WTC11 (cell line): Measurements from ENCODE around the gene PSMG4. TPM values are rescaled to one million over a fixed set of nuclear protein-coding genes. Genes with fewer than 3 reads are reported as not detected.

ENCODE experiments used
- ESRRA ChIP-seq: sonication (generic); formaldehyde crosslinking; IDR thresholded peaks from 2 replicates; pipeline ENCODE4 v1.8.1; 2022; ENCODE audit warnings: mild to moderate bottlenecking, missing genetic modification reagents, borderline replicate concordance
- ETV6 ChIP-seq: sonication (generic); formaldehyde crosslinking; IDR thresholded peaks from 2 replicates; pipeline ENCODE4 v1.8.1; 2022; ENCODE audit warnings: mild to moderate bottlenecking, missing genetic modification reagents
- GRHL2 ChIP-seq: fragments of 250-450 bp; sonication (Bioruptor Pico); IDR thresholded peaks from 2 replicates; pipeline ENCODE4 v1.8.0; 2022; ENCODE audit warnings: mild to moderate bottlenecking, moderate library complexity; ENCODE audit not compliant: insufficient replicate concordance, severe bottlenecking
- JUN ChIP-seq: sonication (generic); formaldehyde crosslinking; IDR thresholded peaks from 2 replicates; pipeline ENCODE4 v1.8.0; 2023; ENCODE audit warnings: mild to moderate bottlenecking, missing genetic modification reagents
- NR1H2 ChIP-seq: sonication (generic); formaldehyde crosslinking; IDR thresholded peaks from 2 replicates; pipeline ENCODE4 v1.9.0; 2021; ENCODE audit warnings: mild to moderate bottlenecking, moderate library complexity, missing genetic modification reagents
- RORB ChIP-seq: fragments of 250-450 bp; sonication (Bioruptor Pico); IDR thresholded peaks from 2 replicates; pipeline ENCODE4 v1.9.0; 2021; ENCODE audit warnings: mild to moderate bottlenecking
- ZNF232 ChIP-seq: sonication (generic); formaldehyde crosslinking; IDR thresholded peaks from 2 replicates; pipeline ENCODE4 v1.8.0; 2022; ENCODE audit warnings: mild to moderate bottlenecking, missing genetic modification reagents
- ZNF396 ChIP-seq: fragments of 250-450 bp; sonication (Bioruptor Pico); IDR thresholded peaks from 2 replicates; pipeline ENCODE4 v1.8.0; 2021; ENCODE audit warnings: mild to moderate bottlenecking, moderate library complexity, borderline replicate concordance
- total RNA-seq: library from RNA; stranded (reverse); gene quantifications from 3 replicates; pipeline ENCODE4 v1.2.3, GENCODE V29; 2021
- TF ChIP-seq, protein P1 (sequence below): sonication (generic); formaldehyde crosslinking; IDR thresholded peaks from 2 replicates; pipeline ENCODE4 v1.8.1; 2023; ENCODE audit warnings: mild to moderate bottlenecking, missing genetic modification reagents, moderate library complexity
- TF ChIP-seq, protein P2 (sequence below): sonication (generic); formaldehyde crosslinking; IDR thresholded peaks from 2 replicates; pipeline ENCODE4 v1.8.0; 2022; ENCODE audit warnings: mild to moderate bottlenecking, missing genetic modification reagents
- TF ChIP-seq, protein P3 (sequence below): sonication (generic); formaldehyde crosslinking; IDR thresholded peaks from 2 replicates; pipeline ENCODE4 v1.8.1; 2022; ENCODE audit warnings: mild to moderate bottlenecking, moderate library complexity, missing genetic modification reagents
- TF ChIP-seq, protein P4 (sequence below): sonication (generic); formaldehyde crosslinking; IDR thresholded peaks from 2 replicates; pipeline ENCODE4 v1.8.0; 2023; ENCODE audit warnings: missing genetic modification reagents, mild to moderate bottlenecking, borderline replicate concordance
- TF ChIP-seq, protein P5 (sequence below): fragments of 250-450 bp; sonication (Bioruptor Pico); conservative IDR thresholded peaks from 2 replicates; pipeline ENCODE4 v1.9.0; 2021; ENCODE audit warnings: mild to moderate bottlenecking
- TF ChIP-seq, protein P6 (sequence below): sonication (generic); formaldehyde crosslinking; IDR thresholded peaks from 2 replicates; pipeline ENCODE4 v1.8.0; 2023; ENCODE audit warnings: mild to moderate bottlenecking, missing genetic modification reagents
- TF ChIP-seq, protein P7 (sequence below): fragments of 250-450 bp; sonication (Bioruptor Pico); IDR thresholded peaks from 2 replicates; pipeline ENCODE4 v1.9.0; 2021; ENCODE audit warnings: mild to moderate bottlenecking
- TF ChIP-seq, protein P8 (sequence below): sonication (generic); formaldehyde crosslinking; IDR thresholded peaks from 2 replicates; pipeline ENCODE4 v1.8.0; 2022; ENCODE audit warnings: mild to moderate bottlenecking, missing genetic modification reagents
- TF ChIP-seq, protein P9 (sequence below): sonication (generic); formaldehyde crosslinking; IDR thresholded peaks from 2 replicates; pipeline ENCODE4 v1.8.0; 2022; ENCODE audit warnings: mild to moderate bottlenecking, missing genetic modification reagents
- TF ChIP-seq, protein P10 (sequence below): sonication (generic); formaldehyde crosslinking; IDR thresholded peaks from 2 replicates; pipeline ENCODE4 v1.8.1; 2023; ENCODE audit warnings: mild to moderate bottlenecking, moderate library complexity, missing genetic modification reagents
- TF ChIP-seq, protein P11 (sequence below): sonication (generic); formaldehyde crosslinking; IDR thresholded peaks from 2 replicates; pipeline ENCODE4 v1.8.1; 2023; ENCODE audit warnings: mild to moderate bottlenecking, missing genetic modification reagents

Gene PSMG4
- total RNA-seq, 1 experiment from 2014 or later, result 38.2 TPM

DNA sequence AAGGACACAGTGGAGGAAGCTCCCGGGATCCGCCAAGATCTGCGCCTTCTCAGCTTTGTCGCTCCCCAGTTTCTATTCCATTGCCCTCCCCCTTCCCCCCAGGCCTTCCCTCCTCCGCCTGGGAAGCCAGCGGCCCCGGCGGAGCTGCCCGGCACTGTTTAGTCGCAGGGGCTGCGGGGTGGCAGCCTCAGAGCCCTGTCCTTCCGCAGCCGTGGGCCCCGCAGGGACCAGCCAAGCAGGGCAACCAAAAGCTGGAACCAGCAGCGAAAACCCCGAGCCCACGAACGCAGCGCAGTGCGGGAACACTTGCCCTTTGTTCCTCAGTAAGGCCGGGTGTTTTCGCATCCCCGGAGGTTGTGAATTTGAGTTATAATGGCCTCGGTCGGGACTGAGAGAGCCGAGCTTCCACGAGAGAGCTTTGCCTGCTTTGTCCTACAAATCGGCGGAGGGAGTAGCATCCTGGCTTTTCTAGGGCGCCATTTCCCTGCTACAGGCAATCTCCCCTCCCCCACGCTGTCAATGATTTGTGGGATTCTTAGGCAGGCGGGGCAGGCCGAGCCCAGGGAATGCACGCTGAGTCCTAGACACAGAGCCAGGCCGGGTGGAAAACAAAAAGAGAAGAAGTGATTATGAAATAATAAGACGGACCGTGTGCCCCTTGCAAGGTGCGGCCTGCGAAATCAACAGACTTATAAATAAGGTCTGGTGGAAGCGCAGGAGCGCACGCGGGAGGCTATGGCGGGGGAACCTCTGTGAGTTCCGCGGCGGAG, 27.3 kb upstream of the PSMG4 start (continued):
- TF ChIP-seq, protein P1, sequence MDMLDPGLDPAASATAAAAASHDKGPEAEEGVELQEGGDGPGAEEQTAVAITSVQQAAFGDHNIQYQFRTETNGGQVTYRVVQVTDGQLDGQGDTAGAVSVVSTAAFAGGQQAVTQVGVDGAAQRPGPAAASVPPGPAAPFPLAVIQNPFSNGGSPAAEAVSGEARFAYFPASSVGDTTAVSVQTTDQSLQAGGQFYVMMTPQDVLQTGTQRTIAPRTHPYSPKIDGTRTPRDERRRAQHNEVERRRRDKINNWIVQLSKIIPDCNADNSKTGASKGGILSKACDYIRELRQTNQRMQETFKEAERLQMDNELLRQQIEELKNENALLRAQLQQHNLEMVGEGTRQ (CRISPR knock-in tag), result no peak
- no peak for TF ChIP-seq RORB (CRISPR knock-in tag)
- TF ChIP-seq, protein P2, sequence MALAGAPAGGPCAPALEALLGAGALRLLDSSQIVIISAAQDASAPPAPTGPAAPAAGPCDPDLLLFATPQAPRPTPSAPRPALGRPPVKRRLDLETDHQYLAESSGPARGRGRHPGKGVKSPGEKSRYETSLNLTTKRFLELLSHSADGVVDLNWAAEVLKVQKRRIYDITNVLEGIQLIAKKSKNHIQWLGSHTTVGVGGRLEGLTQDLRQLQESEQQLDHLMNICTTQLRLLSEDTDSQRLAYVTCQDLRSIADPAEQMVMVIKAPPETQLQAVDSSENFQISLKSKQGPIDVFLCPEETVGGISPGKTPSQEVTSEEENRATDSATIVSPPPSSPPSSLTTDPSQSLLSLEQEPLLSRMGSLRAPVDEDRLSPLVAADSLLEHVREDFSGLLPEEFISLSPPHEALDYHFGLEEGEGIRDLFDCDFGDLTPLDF (CRISPR knock-in tag), result 0 out of 2 replicates have a peak, but pooled peaks have one; percentile 56
- TF ChIP-seq, protein P3, sequence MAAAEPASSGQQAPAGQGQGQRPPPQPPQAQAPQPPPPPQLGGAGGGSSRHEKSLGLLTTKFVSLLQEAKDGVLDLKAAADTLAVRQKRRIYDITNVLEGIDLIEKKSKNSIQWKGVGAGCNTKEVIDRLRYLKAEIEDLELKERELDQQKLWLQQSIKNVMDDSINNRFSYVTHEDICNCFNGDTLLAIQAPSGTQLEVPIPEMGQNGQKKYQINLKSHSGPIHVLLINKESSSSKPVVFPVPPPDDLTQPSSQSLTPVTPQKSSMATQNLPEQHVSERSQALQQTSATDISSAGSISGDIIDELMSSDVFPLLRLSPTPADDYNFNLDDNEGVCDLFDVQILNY (CRISPR knock-in tag), result peak; percentile 49; the same call in 1 of the 2 replicates
- TF ChIP-seq ZNF232, result no peak
- TF ChIP-seq ZNF396, result no peak
- TF ChIP-seq, protein P4, sequence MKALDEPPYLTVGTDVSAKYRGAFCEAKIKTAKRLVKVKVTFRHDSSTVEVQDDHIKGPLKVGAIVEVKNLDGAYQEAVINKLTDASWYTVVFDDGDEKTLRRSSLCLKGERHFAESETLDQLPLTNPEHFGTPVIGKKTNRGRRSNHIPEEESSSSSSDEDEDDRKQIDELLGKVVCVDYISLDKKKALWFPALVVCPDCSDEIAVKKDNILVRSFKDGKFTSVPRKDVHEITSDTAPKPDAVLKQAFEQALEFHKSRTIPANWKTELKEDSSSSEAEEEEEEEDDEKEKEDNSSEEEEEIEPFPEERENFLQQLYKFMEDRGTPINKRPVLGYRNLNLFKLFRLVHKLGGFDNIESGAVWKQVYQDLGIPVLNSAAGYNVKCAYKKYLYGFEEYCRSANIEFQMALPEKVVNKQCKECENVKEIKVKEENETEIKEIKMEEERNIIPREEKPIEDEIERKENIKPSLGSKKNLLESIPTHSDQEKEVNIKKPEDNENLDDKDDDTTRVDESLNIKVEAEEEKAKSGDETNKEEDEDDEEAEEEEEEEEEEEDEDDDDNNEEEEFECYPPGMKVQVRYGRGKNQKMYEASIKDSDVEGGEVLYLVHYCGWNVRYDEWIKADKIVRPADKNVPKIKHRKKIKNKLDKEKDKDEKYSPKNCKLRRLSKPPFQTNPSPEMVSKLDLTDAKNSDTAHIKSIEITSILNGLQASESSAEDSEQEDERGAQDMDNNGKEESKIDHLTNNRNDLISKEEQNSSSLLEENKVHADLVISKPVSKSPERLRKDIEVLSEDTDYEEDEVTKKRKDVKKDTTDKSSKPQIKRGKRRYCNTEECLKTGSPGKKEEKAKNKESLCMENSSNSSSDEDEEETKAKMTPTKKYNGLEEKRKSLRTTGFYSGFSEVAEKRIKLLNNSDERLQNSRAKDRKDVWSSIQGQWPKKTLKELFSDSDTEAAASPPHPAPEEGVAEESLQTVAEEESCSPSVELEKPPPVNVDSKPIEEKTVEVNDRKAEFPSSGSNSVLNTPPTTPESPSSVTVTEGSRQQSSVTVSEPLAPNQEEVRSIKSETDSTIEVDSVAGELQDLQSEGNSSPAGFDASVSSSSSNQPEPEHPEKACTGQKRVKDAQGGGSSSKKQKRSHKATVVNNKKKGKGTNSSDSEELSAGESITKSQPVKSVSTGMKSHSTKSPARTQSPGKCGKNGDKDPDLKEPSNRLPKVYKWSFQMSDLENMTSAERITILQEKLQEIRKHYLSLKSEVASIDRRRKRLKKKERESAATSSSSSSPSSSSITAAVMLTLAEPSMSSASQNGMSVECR (CRISPR knock-in tag), result peak; percentile 64
- 0 out of 2 replicates have a peak, but pooled peaks have one; percentile 49 for TF ChIP-seq ETV6 (CRISPR knock-in tag)
- TF ChIP-seq, protein P5, sequence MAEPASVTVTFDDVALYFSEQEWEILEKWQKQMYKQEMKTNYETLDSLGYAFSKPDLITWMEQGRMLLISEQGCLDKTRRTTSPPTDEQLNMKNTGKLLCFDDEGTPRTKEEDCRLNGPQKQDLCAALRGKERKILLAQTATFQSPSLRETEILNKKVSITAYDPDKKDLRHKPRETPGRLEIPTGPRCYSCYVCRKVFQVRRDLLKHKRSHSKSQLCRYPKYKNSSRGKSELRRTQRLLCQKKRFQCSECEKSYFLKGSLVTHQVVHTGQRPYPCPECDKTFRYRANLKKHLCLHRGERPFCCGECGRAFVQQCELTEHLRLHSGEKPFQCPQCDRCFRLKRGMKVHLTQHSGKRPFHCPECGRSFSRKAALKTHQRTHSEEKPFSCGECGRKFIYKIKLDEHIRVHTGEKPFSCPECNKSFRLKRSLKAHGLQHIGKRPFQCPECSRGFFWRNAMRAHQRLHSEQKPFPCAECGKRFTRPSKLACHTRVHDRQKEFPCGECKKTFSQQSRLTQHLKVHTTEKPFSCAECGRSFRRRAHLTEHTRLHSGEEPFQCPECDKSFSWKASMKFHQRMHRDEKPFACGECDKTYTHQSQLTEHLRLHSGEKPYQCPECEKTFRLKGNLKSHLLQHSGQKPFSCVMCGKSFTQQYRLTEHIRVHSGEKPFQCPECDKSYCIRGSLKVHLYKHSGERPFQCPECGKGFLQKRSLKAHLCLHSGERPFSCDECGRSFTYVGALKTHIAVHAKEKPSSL, result no peak
- TF ChIP-seq ESRRA (CRISPR knock-in tag), result no peak
- TF ChIP-seq, protein P6, sequence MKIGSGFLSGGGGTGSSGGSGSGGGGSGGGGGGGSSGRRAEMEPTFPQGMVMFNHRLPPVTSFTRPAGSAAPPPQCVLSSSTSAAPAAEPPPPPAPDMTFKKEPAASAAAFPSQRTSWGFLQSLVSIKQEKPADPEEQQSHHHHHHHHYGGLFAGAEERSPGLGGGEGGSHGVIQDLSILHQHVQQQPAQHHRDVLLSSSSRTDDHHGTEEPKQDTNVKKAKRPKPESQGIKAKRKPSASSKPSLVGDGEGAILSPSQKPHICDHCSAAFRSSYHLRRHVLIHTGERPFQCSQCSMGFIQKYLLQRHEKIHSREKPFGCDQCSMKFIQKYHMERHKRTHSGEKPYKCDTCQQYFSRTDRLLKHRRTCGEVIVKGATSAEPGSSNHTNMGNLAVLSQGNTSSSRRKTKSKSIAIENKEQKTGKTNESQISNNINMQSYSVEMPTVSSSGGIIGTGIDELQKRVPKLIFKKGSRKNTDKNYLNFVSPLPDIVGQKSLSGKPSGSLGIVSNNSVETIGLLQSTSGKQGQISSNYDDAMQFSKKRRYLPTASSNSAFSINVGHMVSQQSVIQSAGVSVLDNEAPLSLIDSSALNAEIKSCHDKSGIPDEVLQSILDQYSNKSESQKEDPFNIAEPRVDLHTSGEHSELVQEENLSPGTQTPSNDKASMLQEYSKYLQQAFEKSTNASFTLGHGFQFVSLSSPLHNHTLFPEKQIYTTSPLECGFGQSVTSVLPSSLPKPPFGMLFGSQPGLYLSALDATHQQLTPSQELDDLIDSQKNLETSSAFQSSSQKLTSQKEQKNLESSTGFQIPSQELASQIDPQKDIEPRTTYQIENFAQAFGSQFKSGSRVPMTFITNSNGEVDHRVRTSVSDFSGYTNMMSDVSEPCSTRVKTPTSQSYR, result peak; percentile 98
- TF ChIP-seq, protein P7, sequence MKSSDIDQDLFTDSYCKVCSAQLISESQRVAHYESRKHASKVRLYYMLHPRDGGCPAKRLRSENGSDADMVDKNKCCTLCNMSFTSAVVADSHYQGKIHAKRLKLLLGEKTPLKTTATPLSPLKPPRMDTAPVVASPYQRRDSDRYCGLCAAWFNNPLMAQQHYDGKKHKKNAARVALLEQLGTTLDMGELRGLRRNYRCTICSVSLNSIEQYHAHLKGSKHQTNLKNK, result no peak
- no peak for TF ChIP-seq NR1H2 (CRISPR knock-in tag)
- TF ChIP-seq, protein P8, sequence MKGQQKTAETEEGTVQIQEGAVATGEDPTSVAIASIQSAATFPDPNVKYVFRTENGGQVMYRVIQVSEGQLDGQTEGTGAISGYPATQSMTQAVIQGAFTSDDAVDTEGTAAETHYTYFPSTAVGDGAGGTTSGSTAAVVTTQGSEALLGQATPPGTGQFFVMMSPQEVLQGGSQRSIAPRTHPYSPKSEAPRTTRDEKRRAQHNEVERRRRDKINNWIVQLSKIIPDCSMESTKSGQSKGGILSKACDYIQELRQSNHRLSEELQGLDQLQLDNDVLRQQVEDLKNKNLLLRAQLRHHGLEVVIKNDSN (CRISPR knock-in tag), result peak; percentile 34; the same call in 1 of the 2 replicates
- TF ChIP-seq, protein P9, sequence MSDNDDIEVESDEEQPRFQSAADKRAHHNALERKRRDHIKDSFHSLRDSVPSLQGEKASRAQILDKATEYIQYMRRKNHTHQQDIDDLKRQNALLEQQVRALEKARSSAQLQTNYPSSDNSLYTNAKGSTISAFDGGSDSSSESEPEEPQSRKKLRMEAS (CRISPR knock-in tag), result peak; percentile 69
- no peak for TF ChIP-seq GRHL2
- TF ChIP-seq, protein P10, sequence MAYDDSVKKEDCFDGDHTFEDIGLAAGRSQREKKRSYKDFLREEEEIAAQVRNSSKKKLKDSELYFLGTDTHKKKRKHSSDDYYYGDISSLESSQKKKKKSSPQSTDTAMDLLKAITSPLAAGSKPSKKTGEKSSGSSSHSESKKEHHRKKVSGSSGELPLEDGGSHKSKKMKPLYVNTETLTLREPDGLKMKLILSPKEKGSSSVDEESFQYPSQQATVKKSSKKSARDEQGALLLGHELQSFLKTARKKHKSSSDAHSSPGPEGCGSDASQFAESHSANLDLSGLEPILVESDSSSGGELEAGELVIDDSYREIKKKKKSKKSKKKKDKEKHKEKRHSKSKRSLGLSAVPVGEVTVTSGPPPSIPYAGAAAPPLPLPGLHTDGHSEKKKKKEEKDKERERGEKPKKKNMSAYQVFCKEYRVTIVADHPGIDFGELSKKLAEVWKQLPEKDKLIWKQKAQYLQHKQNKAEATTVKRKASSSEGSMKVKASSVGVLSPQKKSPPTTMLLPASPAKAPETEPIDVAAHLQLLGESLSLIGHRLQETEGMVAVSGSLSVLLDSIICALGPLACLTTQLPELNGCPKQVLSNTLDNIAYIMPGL, result 0 out of 2 replicates have a peak, but pooled peaks have one; percentile 30
- TF ChIP-seq JUN (CRISPR knock-in tag), result no peak
- TF ChIP-seq, protein P11, sequence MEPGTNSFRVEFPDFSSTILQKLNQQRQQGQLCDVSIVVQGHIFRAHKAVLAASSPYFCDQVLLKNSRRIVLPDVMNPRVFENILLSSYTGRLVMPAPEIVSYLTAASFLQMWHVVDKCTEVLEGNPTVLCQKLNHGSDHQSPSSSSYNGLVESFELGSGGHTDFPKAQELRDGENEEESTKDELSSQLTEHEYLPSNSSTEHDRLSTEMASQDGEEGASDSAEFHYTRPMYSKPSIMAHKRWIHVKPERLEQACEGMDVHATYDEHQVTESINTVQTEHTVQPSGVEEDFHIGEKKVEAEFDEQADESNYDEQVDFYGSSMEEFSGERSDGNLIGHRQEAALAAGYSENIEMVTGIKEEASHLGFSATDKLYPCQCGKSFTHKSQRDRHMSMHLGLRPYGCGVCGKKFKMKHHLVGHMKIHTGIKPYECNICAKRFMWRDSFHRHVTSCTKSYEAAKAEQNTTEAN (CRISPR knock-in tag), result peak; percentile 81; the same call in 1 of the 2 replicates
